Left cardiac atrium (tissue), 4 donors: ENCODE data around the gene AKAP17A. TPM values are rescaled to one million over a fixed set of nuclear protein-coding genes. Genes with fewer than 3 reads are reported as not detected.

ENCODE experiments used
- ATAC-seq, 2 donors: fragments of 200-7000 bp; cut with Tn5 transposase; one replicate each; pipeline ENCODE4 v1.9.1; 2020; ENCODE audit warnings: mild to moderate bottlenecking in 2 of 2, moderate library complexity in 2 of 2
- DNase-seq: peaks from one replicate; pipeline ENCODE4 v3.0.0-alpha.2; 2020
- intact Hi-C, 2 donors: fragments of 100-400 bp; cut with DNase I; formaldehyde crosslinking; loops; one replicate each; pipeline versions ENCODE4 v1.14.1 to v1.15.1; 2022 to 2023
- total RNA-seq, 2 donors: library from RNA; stranded (reverse); fragmentation: NEBNext Ultra II Directional; extraction: Animal tissue kit (Norgen Biotek cat#: 25700); gene quantifications; one replicate each; pipeline ENCODE4 v1.2.1, GENCODE V29; 2021
- donor health status: DM: no; HTN: yes; CAD: no.
- donor health status: DM: no; HTN: yes; CAD: no; lungs with severe emphysema.
- donor health status: DM: yes; HTN: yes; CAD: no.
- donor health status: Dilated cardiomyopathy.

Gene AKAP17A
- total RNA-seq, 2 donors from 2014 or later, result 16.1 to 22.3 TPM

GRCh38 chrX:1578511-1579173 is 12.8 kb upstream of the AKAP17A start:
- DNase-seq (no peak), ATAC-seq (no peak)
- intact Hi-C loops, result no loop called here

GRCh38 chrX:1581132-1581531 is 10.3 kb upstream of the AKAP17A start:
- intact Hi-C loops, result no loop called here
- no peak for DNase-seq
- ATAC-seq, result peak in 1 of 2 donors; percentile 61

GRCh38 chrX:1582686-1583437 is 8.5 kb upstream of the AKAP17A start:
- intact Hi-C loops, result loop anchor here in 1 of 2 donors (2.0 kb wide), 1 partner anchor 128 kb away; no protein-coding TSS in a partner anchor
- ATAC-seq, result no peak
- no peak for DNase-seq

- intact Hi-C loops, result no loop called here
- DNase-seq (no peak), ATAC-seq (no peak)
Observed at GRCh38 chrX:1584237-1585011, 7.0 kb upstream of the AKAP17A start.

- ATAC-seq (no peak), DNase-seq (no peak)
- intact Hi-C loops, result no loop called here
Observed at GRCh38 chrX:1587161-1587560, 4.2 kb upstream of the AKAP17A start.

GRCh38 chrX:1589356-1590130 is 1.9 kb upstream of the AKAP17A start:
- ATAC-seq (no peak), DNase-seq (no peak)
- intact Hi-C loops, result no loop called here

GRCh38 chrX:1591863-1592469 is 562 bp downstream of the AKAP17A start:
- DNase-seq (no peak), ATAC-seq (peak; percentile 29 to 45)
- intact Hi-C loops, result no loop called here

GRCh38 chrX:1592470-1593142 is 1.2 kb downstream of the AKAP17A start:
- peak; percentile 54 for DNase-seq
- intact Hi-C loops, result no loop called here
- ATAC-seq, result peak; percentile 16 to 49

- ATAC-seq (no peak), DNase-seq (no peak)
- intact Hi-C loops, result no loop called here
Observed at GRCh38 chrX:1593286-1594271, 2.2 kb downstream of the AKAP17A start.

GRCh38 chrX:1595711-1596060 is 4.3 kb downstream of the AKAP17A start:
- intact Hi-C loops, result no loop called here
- DNase-seq, result no peak
- ATAC-seq, result no peak

- ATAC-seq (no peak), DNase-seq (no peak)
- intact Hi-C loops, result no loop called here
Observed at GRCh38 chrX:1596676-1597344, 5.4 kb downstream of the AKAP17A start.

GRCh38 chrX:1597345-1598020 is 6.1 kb downstream of the AKAP17A start:
- DNase-seq, result no peak
- intact Hi-C loops, result no loop called here
- ATAC-seq, result no peak

- intact Hi-C loops, result no loop called here
- DNase-seq (no peak), ATAC-seq (no peak)
Observed at GRCh38 chrX:1598021-1598875, 6.8 kb downstream of the AKAP17A start.

- no peak for DNase-seq
- intact Hi-C loops, result no loop called here
- ATAC-seq, result no peak
Observed at GRCh38 chrX:1598876-1599790, 7.7 kb downstream of the AKAP17A start.
